K562 (cell line): ENCODE results near the gene PDE4D.

Experiments used
- CTCF ChIP-seq, 3 experiments: IDR thresholded peaks in 2 of 3; conservative IDR thresholded peaks in 1 of 3; 2 replicates each; pipeline ENCODE4 v1.5.1; 2011 to 2012; ENCODE audit warnings: low read length in 3 of 3, mild to moderate bottlenecking in 3 of 3, control low read depth in 2 of 3, improper control_type of control experiment in 1 of 3, inconsistent platforms in 1 of 3, low read depth in 1 of 3, mixed read lengths in 1 of 3, moderate library complexity in 1 of 3; ENCODE audit not compliant: insufficient read depth in 2 of 3
- FOXO4 ChIP-seq: fragments of 450-650 bp; formaldehyde crosslinking; IDR thresholded peaks from 2 replicates; pipeline ENCODE4 v1.4.0; 2020; ENCODE audit warnings: mild to moderate bottlenecking, moderate library complexity
- HDAC2 ChIP-seq: fragments of 450-650 bp; IDR thresholded peaks from 2 replicates; pipeline ENCODE4 v1.6.1; 2016; ENCODE audit warnings: mild to moderate bottlenecking
- POLR2A ChIP-seq: fragments of 450-650 bp; conservative IDR thresholded peaks from 2 replicates; pipeline ENCODE4 v1.6.1; 2016
- STAG1 ChIP-seq: sonication (generic); formaldehyde crosslinking; IDR thresholded peaks from 2 replicates; pipeline ENCODE4 v1.5.0; 2020; ENCODE audit warnings: missing genetic modification reagents, borderline replicate concordance
- TFAM ChIP-seq: fragments of 250-450 bp; sonication (Bioruptor Pico); conservative IDR thresholded peaks from 2 replicates; pipeline ENCODE4 v1.5.0; 2021; ENCODE audit warnings: mild to moderate bottlenecking, moderate library complexity
- USF2 ChIP-seq: sonication (generic); formaldehyde crosslinking; IDR thresholded peaks from 2 replicates; pipeline ENCODE4 v1.5.0; 2020; ENCODE audit warnings: missing genetic modification reagents

GRCh38 chr5:59393585-59394420 is 499.7 kb downstream of the PDE4D start:
- TF ChIP-seq HDAC2 (no peak), USF2 (CRISPR knock-in tag) (no peak), TFAM (CRISPR knock-in tag) (no peak), FOXO4 (no peak), CTCF (IDR thresholded peaks at IDR 0.05 in 2 of 3, conservative IDR thresholded peaks at IDR 0.05 in 1 of 3; ENCODE audit: insufficient read depth in 2 of 3, low read depth in 1 of 3, low read length in 3 of 3) (no peak), STAG1 (CRISPR knock-in tag) (no peak), POLR2A (no peak)
